Astrocyte (in vitro differentiated cells and primary cell): ENCODE measurements around the gene C6orf47. TPM values are rescaled to one million over a fixed set of nuclear protein-coding genes. Genes with fewer than 3 reads are reported as not detected.

Source experiments
- DNase-seq: peaks from one replicate; pipeline ENCODE4 v3.0.0-alpha.2; 2010; ENCODE audit warnings: low read depth
- FAIRE-seq: peaks from 2 replicates; lab custom pipeline; 2011; peaks lifted over from hg19 to GRCh38; lab: Jason Lieb, UNC
- H2AFZ ChIP-seq: 2 replicates; pipeline ENCODE4 v1.6.0; 2012; ENCODE audit warnings: low read depth, low read length, inconsistent platforms
- H3K27ac ChIP-seq: 2 replicates; pipeline ENCODE4 v1.5.1; 2011; ENCODE audit warnings: low read depth, low read length, inconsistent platforms
- H3K27me3 ChIP-seq: 2 replicates; pipeline ENCODE4 v1.6.0; 2011; ENCODE audit warnings: low read length, inconsistent platforms; ENCODE audit not compliant: insufficient read depth
- H3K36me3 ChIP-seq: 2 replicates; pipeline ENCODE4 v1.5.1; 2011; ENCODE audit warnings: low read length, inconsistent platforms; ENCODE audit not compliant: insufficient read depth
- H3K4me1 ChIP-seq: 2 replicates; pipeline ENCODE4 v1.5.1; 2011; ENCODE audit warnings: low read length, inconsistent platforms; ENCODE audit not compliant: insufficient read depth
- H3K4me2 ChIP-seq: 2 replicates; pipeline ENCODE4 v1.6.0; 2012; ENCODE audit warnings: low read length, inconsistent platforms
- H3K4me3 ChIP-seq: 2 replicates; pipeline ENCODE4 v1.5.1; 2011; ENCODE audit warnings: low read depth, mild to moderate bottlenecking, low read length, inconsistent platforms; ENCODE audit not compliant: insufficient read depth
- H3K79me2 ChIP-seq: 2 replicates; pipeline ENCODE4 v1.6.0; 2012; ENCODE audit warnings: mild to moderate bottlenecking, low read length, inconsistent platforms; ENCODE audit not compliant: insufficient read depth
- H3K9ac ChIP-seq: 2 replicates; pipeline ENCODE4 v1.6.0; 2012; ENCODE audit warnings: mild to moderate bottlenecking, low read length, inconsistent platforms
- H3K9me3 ChIP-seq: 2 replicates; pipeline ENCODE4 v1.5.1; 2012; ENCODE audit warnings: low read depth, mild to moderate bottlenecking, low read length, inconsistent platforms; ENCODE audit not compliant: insufficient read depth
- H4K20me1 ChIP-seq: 2 replicates; pipeline ENCODE4 v1.6.0; 2012; ENCODE audit warnings: low read length, inconsistent platforms; ENCODE audit not compliant: insufficient read depth
- H3K27ac Mint-ChIP-seq: one replicate; pipeline ENCODE4 v1.8.0; 2021; ENCODE audit warnings: mild to moderate bottlenecking, mixed read lengths; ENCODE audit not compliant: unreplicated experiment
- H3K27me3 Mint-ChIP-seq: one replicate; pipeline ENCODE4 v1.8.0; 2021; ENCODE audit warnings: low read depth, mixed read lengths; ENCODE audit not compliant: unreplicated experiment
- H3K36me3 Mint-ChIP-seq: one replicate; pipeline ENCODE4 v1.8.0; 2021; ENCODE audit warnings: low read depth, mixed read lengths; ENCODE audit not compliant: unreplicated experiment
- H3K4me1 Mint-ChIP-seq: one replicate; pipeline ENCODE4 v1.8.0; 2021; ENCODE audit warnings: low read depth, mixed read lengths; ENCODE audit not compliant: unreplicated experiment
- H3K4me3 Mint-ChIP-seq: one replicate; pipeline ENCODE4 v1.8.0; 2021; ENCODE audit warnings: mild to moderate bottlenecking, moderate library complexity, mixed read lengths; ENCODE audit not compliant: unreplicated experiment
- H3K9me3 Mint-ChIP-seq: one replicate; pipeline ENCODE4 v1.8.0; 2021; ENCODE audit warnings: mild to moderate bottlenecking, mixed read lengths; ENCODE audit not compliant: unreplicated experiment
- CTCF ChIP-seq: IDR thresholded peaks from 2 replicates; pipeline ENCODE4 v1.5.1; 2011; ENCODE audit warnings: low read depth, mild to moderate bottlenecking, inconsistent platforms, low read length, moderate library complexity; ENCODE audit not compliant: insufficient read depth
- EZH2 ChIP-seq: IDR thresholded peaks from 2 replicates; pipeline ENCODE4 v1.6.1; 2012; ENCODE audit warnings: mild to moderate bottlenecking, low read length, inconsistent platforms; ENCODE audit not compliant: insufficient read depth
- total RNA-seq: library from RNA; stranded (reverse); gene quantifications from 2 replicates; pipeline ENCODE4 v1.2.1, GENCODE V29; 2021

The C6orf47 gene
- total RNA-seq, 1 donor from 2014 or later: 14.7 TPM

GRCh38 chr6:31680226-31681134 lies 19.9 kb upstream of the C6orf47 start, which contains the start of gene LY6G5C:
Gene LY6G5C, minus strand, starts transcription at chr6:31681067. Its CDS starts 694 bp downstream, at chr6:31680373.
- Histone ChIP-seq H3K9me3 (no peaks in the 10 kb centered on the region), H3K27ac (peak within 1 kb of the TSS; percentile 39), H3K79me2 (no peaks in the 10 kb centered on the region), H3K4me1 (peaks cover 11% of the 10 kb centered on the region), H3K9ac (peak within 1 kb of the TSS; percentile 76), H3K4me3 (peak within 1 kb of the TSS; percentile 63), H3K27me3 (no peaks in the 10 kb centered on the region), H3K4me2 (peak within 1 kb of the TSS; percentile 96), H2AFZ (peak within 1 kb of the TSS; percentile 68), H4K20me1 (no peaks in the 10 kb centered on the region), H3K36me3 (peaks cover 3% of the 10 kb centered on the region)
- H3K27ac Mint-ChIP-seq: no peak within 1 kb of the TSS
- peak within 1 kb of the TSS; percentile 51 for H3K4me3 Mint-ChIP-seq
- H3K36me3 Mint-ChIP-seq: peaks cover 11% of the 10 kb centered on the region
- peaks cover 7% of the 10 kb centered on the region for H3K4me1 Mint-ChIP-seq
- peak; percentile 29 for FAIRE-seq
- H3K9me3 Mint-ChIP-seq: no peaks in the 10 kb centered on the region
- TF ChIP-seq CTCF (peak; percentile 57), EZH2 (no peak)
- peaks cover 12% of the 10 kb centered on the region for H3K27me3 Mint-ChIP-seq
- peak; percentile 77 for DNase-seq

- DNase-seq (no peak), FAIRE-seq (no peak)
- Histone ChIP-seq H3K79me2 (no peaks in the 10 kb centered on the region), H3K4me2 (no peak overlapping the region), H3K4me3 (no peak overlapping the region), H3K4me1 (peaks cover 11% of the 10 kb centered on the region), H3K9me3 (no peaks in the 10 kb centered on the region), H3K27ac (no peak overlapping the region), H2AFZ (no peak overlapping the region), H4K20me1 (no peaks in the 10 kb centered on the region), H3K36me3 (peaks cover 3% of the 10 kb centered on the region), H3K9ac (no peak overlapping the region), H3K27me3 (no peaks in the 10 kb centered on the region)
- Mint-ChIP-seq H3K27me3 (peaks cover 6% of the 10 kb centered on the region), H3K27ac (no peak overlapping the region), H3K4me1 (peaks cover 7% of the 10 kb centered on the region), H3K4me3 (no peak overlapping the region), H3K36me3 (no peaks in the 10 kb centered on the region), H3K9me3 (no peaks in the 10 kb centered on the region)
- TF ChIP-seq CTCF: no peak
- TF ChIP-seq EZH2: no peak
Observed at GRCh38 chr6:31677955-31678354, 17.4 kb upstream of the C6orf47 start.
